GM12874 (cell line): Measurements from ENCODE around the gene TTC13.

Source experiments
- TF ChIP-seq, protein P1 (sequence below): IDR thresholded peaks from 2 replicates; pipeline ENCODE4 v1.5.1; 2011; ENCODE audit warnings: low read depth, mild to moderate bottlenecking, control low read depth, low read length, moderate library complexity; ENCODE audit not compliant: insufficient read depth

The TTC13 gene

DNA sequence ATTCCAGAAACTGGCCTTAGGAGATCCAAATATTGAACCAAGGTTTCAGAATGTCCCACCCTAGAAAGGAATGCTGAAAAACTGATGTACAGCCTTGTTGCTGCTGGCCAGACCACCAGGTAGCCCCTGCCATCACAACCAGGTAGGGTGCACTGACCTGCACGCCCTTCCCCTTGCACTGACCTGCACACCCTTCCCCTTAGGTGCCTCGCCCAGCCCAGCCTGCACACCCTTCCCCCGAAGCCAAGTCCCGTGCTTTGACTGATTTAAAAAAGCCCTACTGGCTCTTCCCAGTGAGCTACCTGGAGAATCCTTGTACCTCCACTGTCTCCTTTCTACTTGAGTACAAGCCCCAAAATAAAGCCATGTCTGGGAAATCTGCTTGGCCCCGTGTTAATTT is 84.0 kb downstream of the TTC13 start:
- TF ChIP-seq, protein P1, sequence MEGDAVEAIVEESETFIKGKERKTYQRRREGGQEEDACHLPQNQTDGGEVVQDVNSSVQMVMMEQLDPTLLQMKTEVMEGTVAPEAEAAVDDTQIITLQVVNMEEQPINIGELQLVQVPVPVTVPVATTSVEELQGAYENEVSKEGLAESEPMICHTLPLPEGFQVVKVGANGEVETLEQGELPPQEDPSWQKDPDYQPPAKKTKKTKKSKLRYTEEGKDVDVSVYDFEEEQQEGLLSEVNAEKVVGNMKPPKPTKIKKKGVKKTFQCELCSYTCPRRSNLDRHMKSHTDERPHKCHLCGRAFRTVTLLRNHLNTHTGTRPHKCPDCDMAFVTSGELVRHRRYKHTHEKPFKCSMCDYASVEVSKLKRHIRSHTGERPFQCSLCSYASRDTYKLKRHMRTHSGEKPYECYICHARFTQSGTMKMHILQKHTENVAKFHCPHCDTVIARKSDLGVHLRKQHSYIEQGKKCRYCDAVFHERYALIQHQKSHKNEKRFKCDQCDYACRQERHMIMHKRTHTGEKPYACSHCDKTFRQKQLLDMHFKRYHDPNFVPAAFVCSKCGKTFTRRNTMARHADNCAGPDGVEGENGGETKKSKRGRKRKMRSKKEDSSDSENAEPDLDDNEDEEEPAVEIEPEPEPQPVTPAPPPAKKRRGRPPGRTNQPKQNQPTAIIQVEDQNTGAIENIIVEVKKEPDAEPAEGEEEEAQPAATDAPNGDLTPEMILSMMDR: no peak

DNA sequence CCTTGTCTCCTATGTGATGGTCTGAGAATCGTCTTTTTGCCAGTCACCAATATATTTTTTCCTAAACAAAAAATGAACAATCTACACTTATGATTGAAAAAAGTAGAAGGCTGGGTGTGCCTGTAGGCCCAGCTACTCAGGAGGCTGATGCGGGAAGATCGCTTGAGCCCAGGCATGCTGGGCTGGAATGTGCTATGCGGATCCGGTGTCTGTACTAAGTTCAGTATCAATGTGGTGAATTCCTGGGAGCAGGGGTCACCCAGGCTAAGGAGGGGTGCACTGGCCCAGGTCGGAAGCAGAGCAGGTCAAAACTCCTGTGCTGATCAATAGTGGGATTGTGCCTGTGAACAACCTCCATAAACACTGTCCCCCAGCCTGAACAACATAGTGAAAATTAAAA is 84.6 kb downstream of the TTC13 start:
- TF ChIP-seq, protein P1: no peak

DNA sequence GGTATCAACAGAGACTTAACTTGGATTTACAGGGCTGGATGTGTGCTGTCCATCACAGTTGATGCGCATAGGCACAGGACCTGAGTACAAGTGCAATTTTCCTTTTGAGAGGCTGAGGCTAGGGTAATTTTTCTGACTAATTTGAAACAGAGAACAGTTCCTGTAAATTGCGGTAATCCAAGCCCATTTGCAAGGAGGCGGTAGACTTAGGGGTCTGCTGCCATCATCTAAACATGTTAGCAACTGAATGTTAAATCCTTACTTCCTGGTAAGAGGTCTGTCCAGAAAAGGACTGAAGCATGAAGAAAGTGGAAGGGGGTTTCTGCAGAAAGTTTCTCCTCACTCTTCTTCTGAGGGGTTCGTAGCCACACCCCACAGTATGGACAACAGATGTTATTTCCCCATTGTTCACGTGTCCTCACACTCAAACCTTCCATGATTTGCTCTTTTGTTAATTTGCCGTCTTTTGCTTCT is 86.6 kb downstream of the TTC13 start:
- TF ChIP-seq, protein P1: no peak

- TF ChIP-seq, protein P1: no peak
These were observed 87.2 kb downstream of the TTC13 start for GRCh38 chr1:230891413-230891812.

DNA sequence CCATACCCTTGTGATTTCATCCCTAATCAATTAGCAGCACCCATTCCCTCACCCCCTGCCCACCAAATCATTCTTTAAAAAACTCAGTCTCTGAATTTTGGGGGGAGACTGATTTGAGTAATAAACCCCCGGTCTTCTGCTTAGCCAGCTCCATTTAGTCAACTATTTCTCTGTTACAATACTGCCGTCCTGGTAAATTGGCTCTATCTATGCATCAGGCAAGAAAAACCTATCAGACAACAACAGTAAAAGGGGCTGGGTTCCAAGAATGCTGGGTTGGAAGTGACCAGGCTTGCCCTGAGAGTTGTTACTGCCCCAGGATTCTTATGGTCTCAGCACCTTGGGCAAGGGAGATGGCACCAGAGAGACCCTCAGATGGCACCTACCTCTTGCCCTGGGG is 94.0 kb downstream of the TTC13 start:
- TF ChIP-seq, protein P1: no peak

DNA sequence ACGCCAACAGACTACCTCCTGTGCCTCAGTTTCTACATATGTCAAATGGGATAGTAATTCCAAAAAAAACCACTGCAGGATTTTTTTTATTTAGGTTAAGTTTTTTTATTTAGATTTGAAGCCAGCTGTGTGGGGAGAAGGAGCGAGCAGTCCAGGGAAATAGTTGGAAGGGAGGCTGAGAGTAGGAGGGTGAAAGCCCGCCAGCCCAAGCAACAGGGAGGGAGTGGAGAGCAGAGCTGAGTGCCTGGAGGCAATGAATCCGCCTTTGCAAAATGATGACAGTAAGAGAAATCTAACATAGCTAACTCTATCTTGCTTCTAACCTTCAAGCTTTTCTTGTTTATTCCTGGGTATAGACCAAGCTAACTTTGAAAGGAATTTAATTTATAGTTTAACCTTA is 94.7 kb downstream of the TTC13 start:
- TF ChIP-seq, protein P1: no peak

DNA sequence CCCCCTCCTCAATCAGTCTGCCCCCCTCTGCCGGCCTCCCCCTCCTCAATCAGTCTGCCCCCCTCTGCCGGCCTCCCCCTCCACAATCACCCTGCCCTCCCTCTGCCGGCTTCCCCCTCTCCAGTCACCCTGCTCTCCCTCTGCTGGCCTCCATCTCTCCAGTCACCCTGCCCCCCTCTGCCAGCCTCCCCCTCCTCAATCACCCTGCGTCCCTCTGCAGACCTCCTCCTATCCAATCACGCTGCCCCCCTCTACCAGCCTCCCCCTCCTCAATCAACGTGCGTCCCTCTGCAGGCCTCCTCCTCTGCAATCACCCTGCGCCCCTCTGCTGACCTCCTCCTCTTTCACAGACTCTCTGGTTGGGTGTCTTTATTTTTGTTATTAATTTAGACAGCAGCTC is 98.9 kb downstream of the TTC13 start:
- TF ChIP-seq, protein P1: no peak

- TF ChIP-seq, protein P1: no peak
These were observed 100.1 kb downstream of the TTC13 start for GRCh38 chr1:230878591-230878990.
